Nephron (organoid): ENCODE measurements around the gene CLMN.

ENCODE experiments used
- H3K27ac Mint-ChIP-seq, 3 experiments: 2 replicates each; pipeline ENCODE4 v1.8.0; 2020; ENCODE audit warnings: mixed read lengths in 3 of 3, mild to moderate bottlenecking in 2 of 3, moderate library complexity in 1 of 3
- H3K27me3 Mint-ChIP-seq: 2 replicates; pipeline ENCODE4 v1.8.0; 2021; ENCODE audit warnings: low read depth, mild to moderate bottlenecking, moderate library complexity, mixed read lengths
- H3K36me3 Mint-ChIP-seq: 2 replicates; pipeline ENCODE4 v1.8.0; 2020; ENCODE audit warnings: low read depth, mixed read lengths
- H3K4me1 Mint-ChIP-seq: 2 replicates; pipeline ENCODE4 v1.8.0; 2020; ENCODE audit warnings: mixed read lengths
- H3K4me3 Mint-ChIP-seq, 3 experiments: 2 replicates each; pipeline ENCODE4 v1.8.0; 2020; ENCODE audit warnings: mild to moderate bottlenecking in 3 of 3, mixed read lengths in 3 of 3, moderate library complexity in 2 of 3
- H3K9me3 Mint-ChIP-seq: 2 replicates; pipeline ENCODE4 v1.8.0; 2020; ENCODE audit warnings: mixed read lengths
- TF ChIP-seq, protein P1 (sequence below), 3 experiments: fragments of 200-600 bp; sonication (generic); IDR thresholded peaks; one replicate each; pipeline ENCODE4 v1.5.0; 2021; ENCODE audit warnings: antibody characterized with exemption in 3 of 3; ENCODE audit not compliant: unreplicated experiment in 3 of 3

CLMN gene

DNA sequence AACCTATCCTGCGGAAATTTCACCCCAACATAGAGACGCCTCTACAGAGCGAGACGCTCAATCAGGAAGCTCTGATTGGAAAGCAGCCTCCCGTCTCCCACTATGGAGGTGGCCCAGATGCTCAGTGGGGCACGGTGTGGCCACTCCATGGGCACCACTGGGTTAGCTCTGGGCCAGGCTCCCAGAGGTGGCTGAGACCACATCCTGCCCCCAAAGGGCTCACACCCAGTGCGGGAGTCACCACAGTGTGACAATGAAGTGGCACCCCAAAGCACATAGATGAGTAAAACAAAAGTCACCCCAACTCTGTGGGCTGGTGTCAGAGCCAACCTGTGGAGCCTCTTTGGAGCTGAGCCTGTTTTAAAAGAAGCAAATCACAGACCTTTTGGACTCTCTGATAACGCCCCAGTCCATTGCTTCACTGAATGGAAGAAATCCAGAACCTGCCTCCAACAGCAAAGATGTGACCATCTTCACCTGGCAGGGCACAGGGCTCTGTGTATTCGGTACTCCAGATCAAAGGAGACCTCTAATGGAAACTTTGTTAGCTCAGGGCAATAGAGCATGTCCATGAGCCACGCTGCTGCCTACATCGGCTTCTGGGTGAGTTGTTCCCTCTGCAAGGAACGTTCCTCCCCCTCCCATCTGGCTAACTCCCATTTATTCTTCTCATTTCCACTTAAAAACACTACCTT, 19.6 kb downstream of the CLMN start:
- Mint-ChIP-seq H3K4me3 (no peak overlapping the region), H3K27ac (no peak overlapping the region), H3K27me3 (no peaks in the 10 kb centered on the region), H3K36me3 (peaks cover 11% of the 10 kb centered on the region), H3K9me3 (no peaks in the 10 kb centered on the region), H3K4me1 (peaks cover 28% of the 10 kb centered on the region)
- TF ChIP-seq, protein P1, sequence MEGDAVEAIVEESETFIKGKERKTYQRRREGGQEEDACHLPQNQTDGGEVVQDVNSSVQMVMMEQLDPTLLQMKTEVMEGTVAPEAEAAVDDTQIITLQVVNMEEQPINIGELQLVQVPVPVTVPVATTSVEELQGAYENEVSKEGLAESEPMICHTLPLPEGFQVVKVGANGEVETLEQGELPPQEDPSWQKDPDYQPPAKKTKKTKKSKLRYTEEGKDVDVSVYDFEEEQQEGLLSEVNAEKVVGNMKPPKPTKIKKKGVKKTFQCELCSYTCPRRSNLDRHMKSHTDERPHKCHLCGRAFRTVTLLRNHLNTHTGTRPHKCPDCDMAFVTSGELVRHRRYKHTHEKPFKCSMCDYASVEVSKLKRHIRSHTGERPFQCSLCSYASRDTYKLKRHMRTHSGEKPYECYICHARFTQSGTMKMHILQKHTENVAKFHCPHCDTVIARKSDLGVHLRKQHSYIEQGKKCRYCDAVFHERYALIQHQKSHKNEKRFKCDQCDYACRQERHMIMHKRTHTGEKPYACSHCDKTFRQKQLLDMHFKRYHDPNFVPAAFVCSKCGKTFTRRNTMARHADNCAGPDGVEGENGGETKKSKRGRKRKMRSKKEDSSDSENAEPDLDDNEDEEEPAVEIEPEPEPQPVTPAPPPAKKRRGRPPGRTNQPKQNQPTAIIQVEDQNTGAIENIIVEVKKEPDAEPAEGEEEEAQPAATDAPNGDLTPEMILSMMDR (IDR thresholded peaks at IDR 0.05; ENCODE audit: unreplicated experiment in 3 of 3): no peak

DNA sequence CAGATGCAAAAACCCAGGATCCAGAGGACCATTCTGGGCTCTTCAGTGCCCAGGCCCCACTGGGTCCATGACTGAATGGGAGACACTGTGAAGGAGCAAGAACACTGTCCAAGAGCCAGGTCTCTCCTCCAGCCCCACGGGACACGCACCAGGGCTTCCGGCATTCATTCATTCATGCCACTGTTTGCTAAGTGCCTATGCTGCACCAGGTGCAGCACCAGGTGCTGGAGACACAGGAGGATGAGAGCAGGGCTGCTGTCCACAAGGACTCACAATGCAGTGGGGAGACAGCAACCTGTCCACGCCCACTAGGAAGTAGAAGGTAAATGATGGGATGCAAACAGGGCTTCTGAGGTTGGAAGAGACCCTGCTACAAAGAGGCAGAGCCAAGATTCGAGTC, 20.4 kb downstream of the CLMN start:
- TF ChIP-seq, protein P1 (IDR thresholded peaks at IDR 0.05; ENCODE audit: unreplicated experiment in 3 of 3): no peak
- Mint-ChIP-seq H3K36me3 (peaks cover 14% of the 10 kb centered on the region), H3K9me3 (no peaks in the 10 kb centered on the region), H3K27me3 (no peaks in the 10 kb centered on the region), H3K4me3 (no peak overlapping the region), H3K27ac (no peak overlapping the region), H3K4me1 (peaks cover 26% of the 10 kb centered on the region)

DNA sequence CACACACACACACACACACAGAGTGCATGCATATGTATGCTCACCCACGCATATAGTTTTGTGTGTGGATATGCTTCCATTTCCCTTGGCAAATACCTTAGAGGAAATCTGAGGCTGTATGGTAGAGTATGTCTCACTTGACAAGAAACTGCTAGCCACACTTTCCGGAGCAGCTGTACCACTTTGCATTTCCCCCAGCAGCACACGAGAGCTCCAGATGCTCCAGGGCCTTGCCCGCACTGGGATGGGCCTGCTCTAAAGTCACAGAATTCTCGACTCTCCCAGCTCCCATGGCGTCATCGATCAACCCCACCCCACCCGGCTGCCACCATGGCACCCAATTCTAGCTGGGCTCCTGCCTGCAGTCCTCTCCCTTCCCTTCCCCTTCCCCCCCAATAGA, 21.9 kb downstream of the CLMN start:
- H3K27ac Mint-ChIP-seq: no peak overlapping the region
- H3K9me3 Mint-ChIP-seq: no peaks in the 10 kb centered on the region
- H3K27me3 Mint-ChIP-seq: no peaks in the 10 kb centered on the region
- peaks cover 14% of the 10 kb centered on the region for H3K36me3 Mint-ChIP-seq
- TF ChIP-seq, protein P1 (IDR thresholded peaks at IDR 0.05; ENCODE audit: unreplicated experiment in 3 of 3): no peak
- no peak overlapping the region for H3K4me3 Mint-ChIP-seq
- peaks cover 14% of the 10 kb centered on the region for H3K4me1 Mint-ChIP-seq

DNA sequence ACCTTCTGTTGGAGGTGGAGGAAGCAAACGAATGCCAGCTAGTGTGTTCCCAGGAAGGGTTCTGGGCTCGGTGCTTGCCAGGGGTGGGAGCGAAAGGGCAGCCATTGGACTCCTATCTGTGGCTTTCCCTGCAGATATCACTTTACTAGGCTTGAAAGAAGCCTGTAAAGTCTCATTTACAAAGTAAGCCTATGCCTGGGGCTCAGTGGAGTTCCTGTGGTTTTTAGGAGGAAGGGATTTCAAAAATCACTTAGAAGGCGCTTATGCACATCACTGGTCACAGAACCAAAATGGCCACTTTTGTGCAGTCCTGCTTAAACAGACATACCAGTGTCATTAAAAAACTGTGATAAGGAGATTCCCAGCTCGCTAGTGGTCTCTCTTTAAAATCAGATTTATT, 22.7 kb downstream of the CLMN start:
- H3K4me3 Mint-ChIP-seq: no peak overlapping the region
- TF ChIP-seq, protein P1 (IDR thresholded peaks at IDR 0.05; ENCODE audit: unreplicated experiment in 3 of 3): no peak
- peaks cover 12% of the 10 kb centered on the region for H3K4me1 Mint-ChIP-seq
- no peaks in the 10 kb centered on the region for H3K27me3 Mint-ChIP-seq
- H3K36me3 Mint-ChIP-seq: peaks cover 14% of the 10 kb centered on the region
- peak overlapping the region in 1 of 3 experiments; percentile 24 for H3K27ac Mint-ChIP-seq
- no peaks in the 10 kb centered on the region for H3K9me3 Mint-ChIP-seq

DNA sequence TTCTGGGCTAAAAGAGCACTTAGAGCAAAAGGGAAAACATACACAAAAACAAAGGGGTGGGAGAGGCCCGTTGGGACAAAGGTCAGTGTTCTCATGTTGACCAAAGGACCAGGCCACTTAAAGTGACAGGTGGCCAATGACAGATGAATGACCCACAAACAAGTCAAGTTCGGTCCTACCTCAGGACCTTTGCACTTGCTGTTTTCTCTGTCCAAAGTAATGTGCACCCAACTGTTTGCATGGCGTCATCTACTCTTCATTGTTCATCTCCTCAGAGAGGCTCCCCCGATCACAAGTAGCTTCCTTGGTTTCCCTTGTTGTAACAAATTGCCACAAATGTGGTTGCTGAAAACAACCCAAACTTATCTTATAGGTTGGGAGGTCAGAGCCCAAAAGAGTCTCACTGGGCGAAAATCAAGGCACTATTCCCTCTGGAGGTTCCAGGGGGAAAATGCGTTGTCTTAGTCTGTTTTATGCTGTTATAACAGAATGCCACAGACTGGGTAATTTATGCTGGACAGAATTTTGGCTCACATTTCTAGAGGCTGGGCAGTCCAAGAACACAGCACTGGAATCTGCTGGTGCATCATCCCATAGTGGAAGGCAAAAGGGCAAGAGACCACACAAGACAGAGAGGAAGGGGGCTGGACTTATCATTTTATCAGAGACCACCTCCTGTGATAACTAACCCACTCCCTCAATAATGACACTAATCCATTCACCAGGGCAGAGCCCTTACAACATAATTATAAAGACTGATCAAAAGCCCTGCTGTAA, 23.9 kb downstream of the CLMN start:
- H3K4me3 Mint-ChIP-seq: no peak overlapping the region
- no peaks in the 10 kb centered on the region for H3K9me3 Mint-ChIP-seq
- H3K36me3 Mint-ChIP-seq: peaks cover 14% of the 10 kb centered on the region
- H3K4me1 Mint-ChIP-seq: peaks cover 18% of the 10 kb centered on the region
- no peaks in the 10 kb centered on the region for H3K27me3 Mint-ChIP-seq
- H3K27ac Mint-ChIP-seq: no peak overlapping the region
- TF ChIP-seq, protein P1 (IDR thresholded peaks at IDR 0.05; ENCODE audit: unreplicated experiment in 3 of 3): no peak
